Spleen (tissue), 11 donors: ENCODE results near the gene TSPAN14. TPM values are rescaled to one million over a fixed set of nuclear protein-coding genes. Genes with fewer than 3 reads are reported as not detected.
A peak's percentile ranks its signal among the peaks of the same experiment; 100 is the strongest.

ENCODE experiments used
- DNase-seq: peaks from one replicate; pipeline ENCODE4 v3.0.0-alpha.2; 2020
- H3K27ac ChIP-seq, 8 donors: fragments of 200-600 bp; sonication (generic) in 7 of 8; 1 replicate in 4 of 8; 2 replicates in 4 of 8; pipeline versions ENCODE4 v1.5.0 to v1.8.0; 2016 to 2021; ENCODE audit warnings: inconsistent platforms in 4 of 8, mild to moderate bottlenecking in 4 of 8, moderate library complexity in 1 of 8
- H3K27me3 ChIP-seq, 7 donors: fragments of 200-600 bp; sonication (generic) in 6 of 7; replicated peaks in 1 of 7; 1 replicate in 4 of 7; 2 replicates in 3 of 7; pipeline versions ENCODE4 v1.5.0 to v1.8.0; 2016 to 2021; ENCODE audit warnings: inconsistent platforms in 3 of 7, mild to moderate bottlenecking in 1 of 7
- H3K36me3 ChIP-seq, 6 donors: fragments of 200-600 bp; sonication (generic) in 5 of 6; 1 replicate in 4 of 6; 2 replicates in 2 of 6; pipeline versions ENCODE4 v1.5.0 to v1.8.0; 2016 to 2021; ENCODE audit warnings: inconsistent platforms in 2 of 6
- H3K4me1 ChIP-seq, 6 donors: fragments of 200-600 bp; sonication (generic) in 5 of 6; 1 replicate in 3 of 6; 2 replicates in 3 of 6; pipeline versions ENCODE4 v1.5.0 to v1.8.0; 2016 to 2021; ENCODE audit warnings: inconsistent platforms in 3 of 6
- H3K4me3 ChIP-seq, 8 donors: fragments of 200-600 bp; sonication (generic) in 7 of 8; 1 replicate in 4 of 8; 2 replicates in 4 of 8; pipeline versions ENCODE4 v1.5.0 to v1.8.0; 2016 to 2021; ENCODE audit warnings: inconsistent platforms in 4 of 8, mild to moderate bottlenecking in 4 of 8, moderate library complexity in 2 of 8
- H3K9me3 ChIP-seq, 8 donors: fragments of 200-600 bp; sonication (generic) in 7 of 8; 1 replicate in 4 of 8; 2 replicates in 4 of 8; pipeline versions ENCODE4 v1.5.0 to v1.8.0; 2016 to 2021; ENCODE audit warnings: inconsistent platforms in 4 of 8
- POLR2A ChIP-seq, 3 donors: fragments of 450-650 bp; IDR thresholded peaks; one replicate each; pipeline ENCODE4 v1.5.1; 2017; ENCODE audit warnings: antibody characterized with exemption in 3 of 3, mild to moderate bottlenecking in 1 of 3
- POLR2AphosphoS5 ChIP-seq, 3 donors: sonication (generic); formaldehyde crosslinking; IDR thresholded peaks; one replicate each; pipeline ENCODE4 v1.5.1; 2017; ENCODE audit warnings: antibody characterized with exemption in 3 of 3
- WGBS, 5 donors: extraction: QIAGEN DNeasy Blood & Tissue Kit in 3 of 5; methylation state at CpG; one replicate each; pipeline versions ENCODE4 v1.1.5 to v1.1.7; 2013 to 2018; 5-methylcytosine and 5-hydroxymethylcytosine counted together
- intact Hi-C: fragments of 100-400 bp; cut with DNase I; formaldehyde crosslinking; loops from one replicate; pipeline ENCODE4 v1.15.0; 2023; ENCODE audit warnings: low total_unique reads
- polyA plus RNA-seq, 3 donors: library from polyadenylated mRNA; stranded (reverse); fragments of 200-250 nt; gene quantifications; one replicate each; pipeline ENCODE4 v1.2.1, GENCODE V29; 2013
- total RNA-seq, 7 donors: library from RNA; depleted of rRNA in 3 of 7; stranded (reverse); fragments of >200 nt in 3 of 7; fragmentation: NEBNext Ultra II Directional in 4 of 7; extraction: Animal tissue kit (Norgen Biotek cat#: 25700) in 4 of 7; gene quantifications; one replicate each; pipeline versions ENCODE4 v1.1.0 to v1.2.1, GENCODE V29; 2016 to 2021
- TF ChIP-seq, protein P1 (sequence below), 11 experiments: fragments of 200-600 bp in 7 of 11; fragments of 450-650 bp in 4 of 11; sonication (generic) in 4 of 11; IDR thresholded peaks in 8 of 11; conservative IDR thresholded peaks in 3 of 11; 1 replicate in 7 of 11; 2 replicates in 4 of 11; pipeline versions ENCODE4 v1.4.0 to v1.8.0; 2016 to 2021; ENCODE audit warnings: antibody characterized with exemption in 11 of 11, inconsistent platforms in 4 of 11, mild to moderate bottlenecking in 1 of 11
- donor health status: healthy with polysubstance abuse.
- donor health status: DM: no; HTN: no; CAD: no; lungs with moderate emphysema.
- donor health status: DM: no; HTN: no; CAD: no.
- donor health status: Bipolar disorder and iron deficiency.
- donor health status: healthy.
- donor health status: DM: no; HTN: no; CAD: no.
- donor health status: DM: yes; HTN: yes; CAD: no.

Gene TSPAN14
- total and polyA plus RNA-seq, 10 donors, result 13.3 to 172 (median 108) TPM

DNA sequence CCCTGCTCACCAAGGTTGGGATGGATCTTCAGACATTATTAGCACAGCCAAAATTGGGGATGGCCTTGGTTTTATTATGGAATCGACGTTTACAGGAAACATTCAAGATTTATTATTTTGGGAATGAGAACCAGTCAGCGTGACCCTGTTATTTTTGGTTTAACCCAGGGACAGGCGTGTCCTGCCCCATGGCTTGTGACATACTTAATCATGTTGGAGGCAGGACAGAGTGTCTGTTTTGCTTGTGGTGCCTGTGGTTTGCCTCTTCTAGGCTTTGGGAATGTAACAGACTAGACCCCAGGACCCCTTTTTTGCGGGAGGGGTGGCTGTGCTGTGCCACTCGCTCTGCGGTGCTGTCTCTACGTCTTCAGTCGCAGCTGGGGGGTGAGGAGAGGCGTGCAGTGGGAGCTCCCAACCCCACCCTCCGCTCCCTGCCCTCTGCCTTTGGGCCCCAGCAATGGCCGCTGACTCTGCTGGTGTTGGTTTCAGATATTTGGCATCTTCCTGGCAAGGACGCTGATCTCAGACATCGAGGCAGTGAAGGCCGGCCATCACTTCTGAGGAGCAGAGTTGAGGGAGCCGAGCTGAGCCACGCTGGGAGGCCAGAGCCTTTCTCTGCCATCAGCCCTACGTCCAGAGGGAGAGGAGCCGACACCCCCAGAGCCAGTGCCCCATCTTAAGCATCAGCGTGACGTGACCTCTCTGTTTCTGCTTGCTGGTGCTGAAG, 63.5 kb downstream of the TSPAN14 start:
- WGBS, 5 donors, result 80 to 89% (median 83%) methylated on average over 19 to 21 of the region's 21 CpGs
- Histone ChIP-seq H3K36me3 (peaks cover 4 to 100% (median 82%) of the 10 kb centered on the region in 6 donors), H3K4me3 (no peak overlapping the region), H3K27me3 (no peaks in the 10 kb centered on the region), H3K4me1 (peaks cover 4 to 54% (median 29%) of the 10 kb centered on the region in 6 donors), H3K27ac (peak overlapping the region in 5 of 8 donors; percentile 17 to 73 (median 45)), H3K9me3 (no peaks in the 10 kb centered on the region)
- peak; percentile 71 for DNase-seq
- intact Hi-C loops, result no loop called here
- TF ChIP-seq POLR2A (IDR thresholded peaks at IDR 0.05) (no peak), POLR2AphosphoS5 (IDR thresholded peaks at IDR 0.05) (peak in 2 of 3 donors; percentile 44 to 60)
- TF ChIP-seq, protein P1, sequence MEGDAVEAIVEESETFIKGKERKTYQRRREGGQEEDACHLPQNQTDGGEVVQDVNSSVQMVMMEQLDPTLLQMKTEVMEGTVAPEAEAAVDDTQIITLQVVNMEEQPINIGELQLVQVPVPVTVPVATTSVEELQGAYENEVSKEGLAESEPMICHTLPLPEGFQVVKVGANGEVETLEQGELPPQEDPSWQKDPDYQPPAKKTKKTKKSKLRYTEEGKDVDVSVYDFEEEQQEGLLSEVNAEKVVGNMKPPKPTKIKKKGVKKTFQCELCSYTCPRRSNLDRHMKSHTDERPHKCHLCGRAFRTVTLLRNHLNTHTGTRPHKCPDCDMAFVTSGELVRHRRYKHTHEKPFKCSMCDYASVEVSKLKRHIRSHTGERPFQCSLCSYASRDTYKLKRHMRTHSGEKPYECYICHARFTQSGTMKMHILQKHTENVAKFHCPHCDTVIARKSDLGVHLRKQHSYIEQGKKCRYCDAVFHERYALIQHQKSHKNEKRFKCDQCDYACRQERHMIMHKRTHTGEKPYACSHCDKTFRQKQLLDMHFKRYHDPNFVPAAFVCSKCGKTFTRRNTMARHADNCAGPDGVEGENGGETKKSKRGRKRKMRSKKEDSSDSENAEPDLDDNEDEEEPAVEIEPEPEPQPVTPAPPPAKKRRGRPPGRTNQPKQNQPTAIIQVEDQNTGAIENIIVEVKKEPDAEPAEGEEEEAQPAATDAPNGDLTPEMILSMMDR (IDR thresholded peaks at IDR 0.05 in 8 of 11, conservative IDR thresholded peaks at IDR 0.05 in 3 of 11), result no peak

DNA sequence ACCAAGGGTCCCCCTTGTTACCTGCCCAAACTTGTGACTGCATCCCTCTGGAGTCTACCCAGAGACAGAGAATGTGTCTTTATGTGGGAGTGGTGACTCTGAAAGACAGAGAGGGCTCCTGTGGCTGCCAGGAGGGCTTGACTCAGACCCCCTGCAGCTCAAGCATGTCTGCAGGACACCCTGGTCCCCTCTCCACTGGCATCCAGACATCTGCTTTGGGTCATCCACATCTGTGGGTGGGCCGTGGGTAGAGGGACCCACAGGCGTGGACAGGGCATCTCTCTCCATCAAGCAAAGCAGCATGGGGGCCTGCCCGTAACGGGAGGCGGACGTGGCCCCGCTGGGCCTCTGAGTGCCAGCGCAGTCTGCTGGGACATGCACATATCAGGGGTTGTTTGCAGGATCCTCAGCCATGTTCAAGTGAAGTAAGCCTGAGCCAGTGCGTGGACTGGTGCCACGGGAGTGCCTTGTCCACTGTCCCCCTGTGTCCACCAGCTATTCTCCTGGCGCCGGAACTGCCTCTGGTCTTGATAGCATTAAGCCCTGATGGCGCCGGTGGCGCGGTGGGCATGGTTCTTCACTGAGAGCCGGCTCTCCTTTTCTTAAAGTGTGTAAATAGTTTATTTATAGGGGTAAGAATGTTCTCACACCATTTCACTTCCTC, 64.2 kb downstream of the TSPAN14 start:
- Histone ChIP-seq H3K4me3 (no peak overlapping the region), H3K27me3 (no peaks in the 10 kb centered on the region), H3K36me3 (peaks cover 4 to 97% (median 76%) of the 10 kb centered on the region in 6 donors), H3K4me1 (peaks cover 4 to 61% (median 29%) of the 10 kb centered on the region in 6 donors), H3K9me3 (no peaks in the 10 kb centered on the region), H3K27ac (peak overlapping the region in 5 of 8 donors; percentile 22 to 73 (median 45))
- DNase-seq, result peak; percentile 77
- intact Hi-C loops, result no loop called here
- 84 to 93% (median 88%) methylated on average over 13 to 17 of the region's 17 CpGs for WGBS, 5 donors
- TF ChIP-seq POLR2A (IDR thresholded peaks at IDR 0.05) (no peak), POLR2AphosphoS5 (IDR thresholded peaks at IDR 0.05) (peak in 2 of 3 donors; percentile 7 to 83)

DNA sequence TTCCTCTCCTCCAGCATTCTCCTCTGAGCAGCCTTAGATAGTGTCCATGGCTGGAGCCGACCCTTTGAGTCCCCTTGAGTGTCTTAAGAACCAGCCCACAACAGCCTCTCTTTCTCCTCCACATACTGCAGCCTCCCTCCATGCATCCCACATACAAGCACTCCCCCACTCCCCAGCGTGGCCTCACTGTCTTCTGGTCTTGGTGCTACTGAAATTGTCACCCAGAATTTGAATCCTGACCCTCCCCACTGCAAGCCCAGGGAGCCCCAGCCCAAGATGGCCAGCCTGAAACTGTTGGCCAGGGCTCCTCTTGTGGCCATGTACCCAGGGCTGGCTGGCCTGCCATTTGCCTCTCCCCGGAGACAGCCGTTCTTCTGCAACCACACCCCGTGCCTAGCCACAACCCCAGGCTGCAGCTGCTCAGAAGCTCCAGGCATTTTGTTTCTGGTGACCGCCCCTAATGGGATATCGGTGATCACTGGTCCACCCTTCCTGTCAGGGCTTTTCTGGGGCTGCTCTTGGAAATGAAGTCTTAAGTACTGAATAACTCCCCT, 64.8 kb downstream of the TSPAN14 start:
- peak overlapping the region in 4 of 8 donors; percentile 22 to 73 (median 52) for H3K27ac ChIP-seq

DNA sequence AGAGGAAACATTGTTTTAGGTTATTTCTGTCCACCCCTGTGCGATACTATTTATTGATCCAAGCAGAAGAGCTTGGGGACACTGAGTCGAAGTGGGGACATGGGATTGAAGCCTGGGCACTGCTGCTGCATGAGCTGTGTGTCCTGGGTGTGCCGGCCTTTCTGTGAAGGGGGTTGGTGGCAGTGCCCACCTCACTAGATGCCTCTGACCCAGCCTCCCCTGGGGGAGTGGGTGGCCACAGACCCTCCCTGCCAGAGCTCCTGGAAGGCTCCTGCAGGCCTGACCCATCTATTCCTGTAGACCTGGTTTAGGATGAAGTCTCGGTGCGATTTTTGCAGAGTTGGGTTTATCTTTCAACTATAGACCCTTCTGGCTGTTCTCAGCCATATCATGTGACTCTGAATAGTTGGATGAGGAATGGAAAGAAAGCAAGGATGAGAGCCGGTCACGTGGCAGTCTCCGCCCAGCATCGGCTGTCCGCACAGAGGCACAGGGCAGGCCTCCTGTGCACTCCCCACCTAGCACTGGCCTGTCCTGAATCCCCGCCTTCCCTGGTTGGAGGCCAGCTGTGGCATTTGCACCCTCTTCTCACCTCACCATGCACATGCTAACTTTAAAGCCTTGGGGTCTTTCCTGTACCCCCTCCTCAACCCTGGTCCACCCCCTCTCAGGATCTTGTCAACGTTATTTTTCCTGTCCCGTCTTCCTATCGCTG, 66.0 kb downstream of the TSPAN14 start:
- Histone ChIP-seq H3K4me1 (peaks cover 4 to 78% (median 44%) of the 10 kb centered on the region in 6 donors), H3K9me3 (no peaks in the 10 kb centered on the region), H3K27me3 (no peaks in the 10 kb centered on the region), H3K4me3 (no peak overlapping the region), H3K27ac (no peak overlapping the region), H3K36me3 (peaks cover 4 to 79% (median 58%) of the 10 kb centered on the region in 6 donors)
- TF ChIP-seq, protein P1 (IDR thresholded peaks at IDR 0.05 in 8 of 11, conservative IDR thresholded peaks at IDR 0.05 in 3 of 11), result no peak
- TF ChIP-seq POLR2AphosphoS5 (IDR thresholded peaks at IDR 0.05), result peak in 1 of 3 donors; percentile 66
- TF ChIP-seq POLR2A (IDR thresholded peaks at IDR 0.05), result no peak
- intact Hi-C loops, result no loop called here
- DNase-seq, result peak; percentile 56
- 85 to 95% (median 89%) methylated on average over 14 of the region's 14 CpGs for WGBS, 5 donors

More for the DNA sequence above, 64.8 kb downstream of the TSPAN14 start:
- Histone ChIP-seq H3K4me3 (no peak overlapping the region), H3K9me3 (no peaks in the 10 kb centered on the region), H3K36me3 (peaks cover 4 to 91% (median 70%) of the 10 kb centered on the region in 6 donors), H3K27me3 (no peaks in the 10 kb centered on the region), H3K4me1 (peaks cover 4 to 65% (median 33%) of the 10 kb centered on the region in 6 donors)
- peak; percentile 77 for DNase-seq
- WGBS, 5 donors, result 51 to 68% (median 59%) methylated on average over 6 to 7 of the region's 7 CpGs
- TF ChIP-seq, protein P1 (IDR thresholded peaks at IDR 0.05 in 8 of 11, conservative IDR thresholded peaks at IDR 0.05 in 3 of 11), result no peak
- peak; percentile 25 to 44 (median 31) for TF ChIP-seq POLR2AphosphoS5 (IDR thresholded peaks at IDR 0.05)
- intact Hi-C loops, result no loop called here
